ENCODE results near the gene UMPS.
"Not testable (repeated sequence)": the region's sequence is repeated elsewhere in the genome, so short reads cannot be mapped to it uniquely, and the experiment has no call there.

The UMPS gene

GRCh38 chr3:124730129-124730940 is at the start of gene UMPS:
Gene UMPS (plus strand): TSS chr3:124730452. CDS start chr3:124730472, 20 bp downstream.
- DNase-seq = peak; percentile 67

GRCh38 chr3:124680521-124680920 is 49.7 kb upstream of the UMPS start:
- DNase-seq = no peak

- no peak for DNase-seq
These were observed 48.0 kb upstream of the UMPS start for GRCh38 chr3:124682263-124682662.

- no peak for DNase-seq
These were observed 45.8 kb upstream of the UMPS start for GRCh38 chr3:124684459-124684858.

GRCh38 chr3:124685067-124685466 is 45.2 kb upstream of the UMPS start:
- DNase-seq = no peak

GRCh38 chr3:124685481-124685880 is 44.8 kb upstream of the UMPS start:
- no peak for DNase-seq

GRCh38 chr3:124686028-124686670 is 44.1 kb upstream of the UMPS start:
- DNase-seq = no peak

GRCh38 chr3:124688581-124689454 is 41.4 kb upstream of the UMPS start:
- DNase-seq = peak; percentile 68

GRCh38 chr3:124691599-124691998 is 38.7 kb upstream of the UMPS start:
- no peak for DNase-seq

GRCh38 chr3:124694486-124694885 is 35.8 kb upstream of the UMPS start:
- DNase-seq = no peak

- DNase-seq = no peak
These were observed 34.9 kb upstream of the UMPS start for GRCh38 chr3:124695369-124695768.

- no peak for DNase-seq
These were observed 34.2 kb upstream of the UMPS start for GRCh38 chr3:124696006-124696405.

- DNase-seq = no peak
These were observed 33.0 kb upstream of the UMPS start for GRCh38 chr3:124697302-124697701.

GRCh38 chr3:124698030-124698770 is 32.1 kb upstream of the UMPS start:
- no peak for DNase-seq

- DNase-seq = no peak
These were observed 31.2 kb upstream of the UMPS start for GRCh38 chr3:124699051-124699450.

- DNase-seq = no peak
These were observed 30.4 kb upstream of the UMPS start for GRCh38 chr3:124699686-124700396.

GRCh38 chr3:124700880-124701684 is 29.2 kb upstream of the UMPS start:
- no peak for DNase-seq

- DNase-seq = no peak
These were observed 28.6 kb upstream of the UMPS start for GRCh38 chr3:124701687-124702086.

- DNase-seq = no peak
These were observed 27.3 kb upstream of the UMPS start for GRCh38 chr3:124702950-124703349.

- no peak for DNase-seq
These were observed 24.7 kb upstream of the UMPS start for GRCh38 chr3:124705552-124705951.

- DNase-seq = not testable (repeated sequence)
These were observed 23.0 kb upstream of the UMPS start for GRCh38 chr3:124707223-124707622.

All from T1000 (cell line).